ENCODE measurements around the gene XRCC3. TPM values are rescaled to one million over a fixed set of nuclear protein-coding genes. Genes with fewer than 3 reads are reported as not detected.

XRCC3 gene
- total RNA-seq, 1 experiment from 2014 or later, result 61.3 TPM

- Histone ChIP-seq H3K9ac (ENCODE audit: low read length) (no peak overlapping the region), H3K27ac (ENCODE audit: low read length) (no peak overlapping the region), H3K9me3 (ENCODE audit: low read length) (no peaks in the 10 kb centered on the region), H2AFZ (ENCODE audit: low read length) (no peak overlapping the region), H4K20me1 (ENCODE audit: low read length) (peaks cover 8% of the 10 kb centered on the region; the same call in 1 of the 2 replicates), H3K4me3 (ENCODE audit: low read length) (no peak overlapping the region), H3K4me2 (ENCODE audit: low read length) (no peak overlapping the region), H3K79me2 (ENCODE audit: low read length) (no peaks in the 10 kb centered on the region), H3K4me1 (ENCODE audit: insufficient read depth, low read length) (peaks cover 23% of the 10 kb centered on the region), H3K9me2 (replicated peaks; ENCODE audit: low read length) (no peaks in the 10 kb centered on the region), H3F3A (ENCODE audit: low read length, unreplicated experiment) (peaks cover 6% of the 10 kb centered on the region), H3K27me3 (ENCODE audit: low read length) (no peaks in the 10 kb centered on the region), H3K36me3 (ENCODE audit: low read depth, low read length) (peaks cover 36% of the 10 kb centered on the region; the same call in 1 of the 2 replicates)
- intact Hi-C loops (cut with micrococcal nuclease), result no loop called here
- TF ChIP-seq EZH2phosphoT487 (IDR thresholded peaks at IDR 0.05; ENCODE audit: borderline replicate concordance, low read length) (no peak), CTCF (conservative IDR thresholded peaks at IDR 0.05; ENCODE audit: low read depth, low read length) (no peak), EZH2 (IDR thresholded peaks at IDR 0.05; ENCODE audit: low read length, unreplicated experiment) (no peak)
- BruUV-seq (replicated peaks), result no TSS peak
- DNase-seq (no peak), ATAC-seq (no peak)
- POLR2A ChIA-PET (ENCODE audit: unreplicated experiment), result no interaction called here
- CTCF ChIA-PET, result no interaction called here
Measured at GRCh38 chr14:103696070-103696402, 19.2 kb downstream of the XRCC3 start.

- H3K27me3 ChIP-seq (ENCODE audit: low read length), result no peaks in the 10 kb centered on the region
- no peaks in the 10 kb centered on the region for H3K9me3 ChIP-seq (ENCODE audit: low read length)
- no peak overlapping the region for H3K9ac ChIP-seq (ENCODE audit: low read length)
- peaks cover 23% of the 10 kb centered on the region for H3K4me1 ChIP-seq (ENCODE audit: insufficient read depth, low read length)
- CTCF ChIA-PET, result no interaction called here
- peaks cover 8% of the 10 kb centered on the region; the same call in 1 of the 2 replicates for H4K20me1 ChIP-seq (ENCODE audit: low read length)
- H3K4me2 ChIP-seq (ENCODE audit: low read length), result no peak overlapping the region
- no peak overlapping the region for H3K27ac ChIP-seq (ENCODE audit: low read length)
- no TSS peak for BruUV-seq (replicated peaks)
- H3K79me2 ChIP-seq (ENCODE audit: low read length), result no peaks in the 10 kb centered on the region
- H3K36me3 ChIP-seq (ENCODE audit: low read depth, low read length), result peaks cover 36% of the 10 kb centered on the region; the same call in 1 of the 2 replicates
- POLR2A ChIA-PET (ENCODE audit: unreplicated experiment), result no interaction called here
- peaks cover 6% of the 10 kb centered on the region for H3F3A ChIP-seq (ENCODE audit: low read length, unreplicated experiment)
- no peak overlapping the region for H3K4me3 ChIP-seq (ENCODE audit: low read length)
- intact Hi-C loops (cut with micrococcal nuclease), result no loop called here
- H3K9me2 ChIP-seq (replicated peaks; ENCODE audit: low read length), result no peaks in the 10 kb centered on the region
- ATAC-seq, result no peak
- H2AFZ ChIP-seq (ENCODE audit: low read length), result no peak overlapping the region
- no peak for DNase-seq
- TF ChIP-seq EZH2phosphoT487 (IDR thresholded peaks at IDR 0.05; ENCODE audit: borderline replicate concordance, low read length) (no peak), CTCF (conservative IDR thresholded peaks at IDR 0.05; ENCODE audit: low read depth, low read length) (no peak), EZH2 (IDR thresholded peaks at IDR 0.05; ENCODE audit: low read length, unreplicated experiment) (no peak)
Measured at GRCh38 chr14:103695296-103696069, 19.8 kb downstream of the XRCC3 start.

- Histone ChIP-seq H3K4me3 (ENCODE audit: low read length) (no peak overlapping the region), H4K20me1 (ENCODE audit: low read length) (peaks cover 8% of the 10 kb centered on the region; the same call in 1 of the 2 replicates)
- CTCF ChIA-PET, result no interaction called here
Measured at GRCh38 chr14:103694572-103695026, 20.7 kb downstream of the XRCC3 start.

More at GRCh38 chr14:103694572-103695026, 20.7 kb downstream of the XRCC3 start:
- peaks cover 23% of the 10 kb centered on the region for H3K4me1 ChIP-seq (ENCODE audit: insufficient read depth, low read length)
- H3K27ac ChIP-seq (ENCODE audit: low read length), result no peak overlapping the region; the same call in 1 of the 2 replicates
- H3F3A ChIP-seq (ENCODE audit: low read length, unreplicated experiment), result peaks cover 6% of the 10 kb centered on the region
- intact Hi-C loops (cut with micrococcal nuclease), result no loop called here
- H3K9ac ChIP-seq (ENCODE audit: low read length), result no peak overlapping the region
- H3K9me3 ChIP-seq (ENCODE audit: low read length), result no peaks in the 10 kb centered on the region
- POLR2A ChIA-PET (ENCODE audit: unreplicated experiment), result no interaction called here
- no peaks in the 10 kb centered on the region for H3K27me3 ChIP-seq (ENCODE audit: low read length)
- no peaks in the 10 kb centered on the region for H3K9me2 ChIP-seq (replicated peaks; ENCODE audit: low read length)
- TF ChIP-seq EZH2phosphoT487 (IDR thresholded peaks at IDR 0.05; ENCODE audit: borderline replicate concordance, low read length), result no peak
- peak; percentile 34; the same call in 1 of the 2 replicates for TF ChIP-seq CTCF (conservative IDR thresholded peaks at IDR 0.05; ENCODE audit: low read depth, low read length)
- H3K36me3 ChIP-seq (ENCODE audit: low read depth, low read length), result peaks cover 36% of the 10 kb centered on the region; the same call in 1 of the 2 replicates
- no peak overlapping the region for H3K4me2 ChIP-seq (ENCODE audit: low read length)
- H3K79me2 ChIP-seq (ENCODE audit: low read length), result no peaks in the 10 kb centered on the region
- no TSS peak for BruUV-seq (replicated peaks)
- ATAC-seq (no peak), DNase-seq (no peak)
- no peak overlapping the region for H2AFZ ChIP-seq (ENCODE audit: low read length)
